GM12801 (cell line): ENCODE results near the gene ARFGEF3.

Source experiments
- CTCF ChIP-seq: IDR thresholded peaks from one replicate; pipeline ENCODE4 v1.5.1; 2011; ENCODE audit warnings: control low read depth; ENCODE audit not compliant: insufficient read length; ENCODE audit errors: extremely low read depth

ARFGEF3 gene

GRCh38 chr6:138230221-138230620 is 68.5 kb downstream of the ARFGEF3 start:
- no peak for TF ChIP-seq CTCF

- no peak for TF ChIP-seq CTCF
These were observed 69.1 kb downstream of the ARFGEF3 start for GRCh38 chr6:138230759-138231380.

- TF ChIP-seq CTCF = no peak
These were observed 69.7 kb downstream of the ARFGEF3 start for GRCh38 chr6:138231381-138231886.

- no peak for TF ChIP-seq CTCF
These were observed 72.6 kb downstream of the ARFGEF3 start for GRCh38 chr6:138234363-138234762.

GRCh38 chr6:138235205-138235604 is 73.5 kb downstream of the ARFGEF3 start:
- no peak for TF ChIP-seq CTCF

GRCh38 chr6:138235693-138236092 is 74.0 kb downstream of the ARFGEF3 start:
- TF ChIP-seq CTCF = no peak

- TF ChIP-seq CTCF = no peak
These were observed 75.7 kb downstream of the ARFGEF3 start for GRCh38 chr6:138237463-138237862.
